IPS-20b (cell line): Measurements from ENCODE around the gene ASIC3.
"Not testable (repeated sequence)": the region's sequence is repeated elsewhere in the genome, so short reads cannot be mapped to it uniquely, and the experiment has no call there.

ENCODE experiments used
- H3K27ac ChIP-seq: one replicate; pipeline ENCODE4 v1.5.1; 2013; ENCODE audit warnings: low read length
- H3K27me3 ChIP-seq: 2 replicates; pipeline ENCODE4 v1.6.1; 2013; ENCODE audit warnings: mild to moderate bottlenecking, low read length, inconsistent platforms; ENCODE audit not compliant: insufficient read depth
- H3K36me3 ChIP-seq: 2 replicates; pipeline ENCODE4 v1.6.1; 2013; ENCODE audit warnings: low read depth, mild to moderate bottlenecking, inconsistent platforms, low read length, moderate library complexity; ENCODE audit not compliant: insufficient read depth
- H3K4me1 ChIP-seq: 2 replicates; pipeline ENCODE4 v1.6.1; 2013; ENCODE audit warnings: mild to moderate bottlenecking, control low read depth, inconsistent platforms, low read length, moderate library complexity; ENCODE audit not compliant: insufficient read depth
- H3K4me3 ChIP-seq: 2 replicates; pipeline ENCODE4 v1.5.1; 2013; ENCODE audit warnings: mild to moderate bottlenecking, low read length, inconsistent platforms
- H3K9ac ChIP-seq: 2 replicates; pipeline ENCODE4 v1.6.1; 2013; ENCODE audit warnings: low read depth, mild to moderate bottlenecking, inconsistent platforms, low read length, moderate library complexity
- H3K9me3 ChIP-seq: 2 replicates; pipeline ENCODE4 v1.6.1; 2013; ENCODE audit warnings: mild to moderate bottlenecking, low read depth, low read length, inconsistent platforms; ENCODE audit not compliant: insufficient read depth

Gene ASIC3

GRCh38 chr7:151025924-151026671 is 22.2 kb upstream of the ASIC3 start:
- 0 out of 2 replicates have a peak overlapping the region, but pooled peaks have one; percentile 90 for H3K4me3 ChIP-seq
- H3K36me3 ChIP-seq: no peaks in the 10 kb centered on the region
- H3K27me3 ChIP-seq: peaks cover 8% of the 10 kb centered on the region
- H3K9ac ChIP-seq: no peak overlapping the region
- no peak overlapping the region for H3K27ac ChIP-seq
- no peaks in the 10 kb centered on the region for H3K9me3 ChIP-seq
- peaks cover 5% of the 10 kb centered on the region for H3K4me1 ChIP-seq

GRCh38 chr7:151026771-151027727 is 21.3 kb upstream of the ASIC3 start:
- not testable (repeated sequence) for H3K4me1 ChIP-seq, H3K27me3 ChIP-seq, H3K36me3 ChIP-seq, H3K9me3 ChIP-seq, H3K27ac ChIP-seq, H3K9ac ChIP-seq
- H3K4me3 ChIP-seq: peak overlapping the region; percentile 90

- H3K4me3 ChIP-seq: peak overlapping the region; percentile 90
- not testable (repeated sequence) for H3K9ac ChIP-seq, H3K27ac ChIP-seq, H3K9me3 ChIP-seq, H3K4me1 ChIP-seq, H3K36me3 ChIP-seq, H3K27me3 ChIP-seq
Measured at GRCh38 chr7:151027728-151028130, 20.6 kb upstream of the ASIC3 start.

- H3K9ac ChIP-seq: peak within 1 kb of the TSS; percentile 67; the same call in 1 of the 2 replicates
- H3K4me3 ChIP-seq: peak within 1 kb of the TSS; percentile 90
- H3K9me3 ChIP-seq: no peaks in the 10 kb centered on the region
- no peak within 1 kb of the TSS for H3K27ac ChIP-seq
- no peaks in the 10 kb centered on the region for H3K36me3 ChIP-seq
- peaks cover 5% of the 10 kb centered on the region for H3K4me1 ChIP-seq
- peaks cover 8% of the 10 kb centered on the region for H3K27me3 ChIP-seq
Measured at GRCh38 chr7:151028131-151028947, 20.0 kb upstream of the ASIC3 start, which contains the start of gene ABCB8. Gene ABCB8, plus strand, starts transcription at chr7:151028450. Its CDS starts 66 bp downstream, at chr7:151028516.

GRCh38 chr7:151028948-151029501 is 19.3 kb upstream of the ASIC3 start:
- Histone ChIP-seq H3K36me3 (no peaks in the 10 kb centered on the region; the same call in 1 of the 2 replicates), H3K9me3 (no peaks in the 10 kb centered on the region), H3K4me1 (peaks cover 5% of the 10 kb centered on the region), H3K4me3 (peak overlapping the region; percentile 90), H3K27me3 (peaks cover 8% of the 10 kb centered on the region), H3K9ac (peak overlapping the region; percentile 67; the same call in 1 of the 2 replicates), H3K27ac (no peak overlapping the region)

GRCh38 chr7:151031011-151031410 is 17.3 kb upstream of the ASIC3 start:
- Histone ChIP-seq H3K9ac (no peak overlapping the region), H3K27me3 (peaks cover 5% of the 10 kb centered on the region), H3K4me1 (peaks cover 5% of the 10 kb centered on the region), H3K27ac (no peak overlapping the region), H3K36me3 (peaks cover 9% of the 10 kb centered on the region; the same call in 1 of the 2 replicates), H3K4me3 (no peak overlapping the region), H3K9me3 (no peaks in the 10 kb centered on the region)

- H3K4me1 ChIP-seq: no peaks in the 10 kb centered on the region
- no peaks in the 10 kb centered on the region for H3K9me3 ChIP-seq
- no peak overlapping the region for H3K27ac ChIP-seq
- H3K4me3 ChIP-seq: no peak overlapping the region
- H3K9ac ChIP-seq: no peak overlapping the region
- no peaks in the 10 kb centered on the region for H3K27me3 ChIP-seq
- peaks cover 14% of the 10 kb centered on the region; the same call in 1 of the 2 replicates for H3K36me3 ChIP-seq
Measured at GRCh38 chr7:151032936-151033863, 15.1 kb upstream of the ASIC3 start.

GRCh38 chr7:151033864-151034249 is 14.5 kb upstream of the ASIC3 start:
- Histone ChIP-seq H3K9me3 (no peaks in the 10 kb centered on the region), H3K4me3 (no peak overlapping the region), H3K27me3 (no peaks in the 10 kb centered on the region), H3K9ac (no peak overlapping the region), H3K4me1 (no peaks in the 10 kb centered on the region), H3K27ac (no peak overlapping the region), H3K36me3 (peaks cover 14% of the 10 kb centered on the region; the same call in 1 of the 2 replicates)

- H3K27me3 ChIP-seq: no peaks in the 10 kb centered on the region
- no peaks in the 10 kb centered on the region for H3K9me3 ChIP-seq
- no peaks in the 10 kb centered on the region for H3K4me1 ChIP-seq
- H3K4me3 ChIP-seq: no peak overlapping the region
- H3K36me3 ChIP-seq: peaks cover 14% of the 10 kb centered on the region; the same call in 1 of the 2 replicates
- H3K9ac ChIP-seq: no peak overlapping the region
- no peak overlapping the region for H3K27ac ChIP-seq
Measured at GRCh38 chr7:151034312-151035025, 13.9 kb upstream of the ASIC3 start.
